Trophoblast cell (in vitro differentiated cells and primary cell): ENCODE measurements around the gene C1orf35.

Source experiments
- DNase-seq, 2 donors: peaks; one replicate each; pipeline ENCODE4 v3.0.0-alpha.2; 2016
- H2AFZ ChIP-seq: 2 replicates; pipeline ENCODE4 v1.6.1; 2013; ENCODE audit warnings: low read length, moderate library complexity, mild to moderate bottlenecking; ENCODE audit not compliant: insufficient read depth, poor library complexity
- H2AK5ac ChIP-seq: 2 replicates; pipeline ENCODE4 v1.6.1; 2013; ENCODE audit warnings: mild to moderate bottlenecking, low read length
- H2BK120ac ChIP-seq: 2 replicates; pipeline ENCODE4 v1.6.1; 2013; ENCODE audit warnings: low read length, mild to moderate bottlenecking, moderate library complexity; ENCODE audit not compliant: insufficient read depth, poor library complexity
- H2BK12ac ChIP-seq: 2 replicates; pipeline ENCODE4 v1.6.1; 2013; ENCODE audit warnings: mild to moderate bottlenecking, low read length, moderate library complexity
- H2BK5ac ChIP-seq: 2 replicates; pipeline ENCODE4 v1.6.1; 2013; ENCODE audit warnings: low read length, low read depth, moderate library complexity, mild to moderate bottlenecking; ENCODE audit not compliant: poor library complexity
- H3K14ac ChIP-seq: 2 replicates; pipeline ENCODE4 v1.6.1; 2013; ENCODE audit warnings: mild to moderate bottlenecking, low read length
- H3K18ac ChIP-seq: 2 replicates; pipeline ENCODE4 v1.6.1; 2013; ENCODE audit warnings: mild to moderate bottlenecking, low read length
- H3K23ac ChIP-seq: 2 replicates; pipeline ENCODE4 v1.6.1; 2013; ENCODE audit warnings: low read length
- H3K27ac ChIP-seq: 2 replicates; pipeline ENCODE4 v1.5.1; 2013; ENCODE audit warnings: low read depth, mild to moderate bottlenecking, inconsistent platforms, low read length, moderate library complexity
- H3K27me3 ChIP-seq: 2 replicates; pipeline ENCODE4 v1.6.1; 2013; ENCODE audit warnings: inconsistent platforms, mild to moderate bottlenecking, low read length, moderate library complexity; ENCODE audit not compliant: insufficient read depth
- H3K36me3 ChIP-seq, 2 experiments: 1 replicate in 1 of 2; 2 replicates in 1 of 2; pipeline ENCODE4 v1.6.1; 2013; ENCODE audit warnings: low read length in 2 of 2, mild to moderate bottlenecking in 2 of 2, moderate library complexity in 1 of 2; ENCODE audit not compliant: insufficient read depth in 2 of 2, control insufficient read depth in 1 of 2
- H3K4ac ChIP-seq: 2 replicates; pipeline ENCODE4 v1.6.1; 2013; ENCODE audit warnings: low read depth, mild to moderate bottlenecking, low read length, moderate library complexity
- H3K4me1 ChIP-seq, 2 experiments: 1 replicate in 1 of 2; 2 replicates in 1 of 2; pipeline ENCODE4 v1.6.1; 2013; ENCODE audit warnings: low read length in 2 of 2, mild to moderate bottlenecking in 2 of 2, moderate library complexity in 1 of 2; ENCODE audit not compliant: insufficient read depth in 2 of 2, control insufficient read depth in 1 of 2
- H3K4me2 ChIP-seq: 2 replicates; pipeline ENCODE4 v1.6.1; 2013; ENCODE audit warnings: inconsistent platforms, mild to moderate bottlenecking, low read length, moderate library complexity
- H3K4me3 ChIP-seq: 2 replicates; pipeline ENCODE4 v1.5.1; 2013; ENCODE audit warnings: mild to moderate bottlenecking, low read depth, low read length, inconsistent platforms
- H3K79me1 ChIP-seq: one replicate; pipeline ENCODE4 v1.6.1; 2013; ENCODE audit warnings: low read length
- H3K79me2 ChIP-seq: 2 replicates; pipeline ENCODE4 v1.6.1; 2013; ENCODE audit warnings: low read length, mild to moderate bottlenecking; ENCODE audit not compliant: control insufficient read depth, insufficient read depth, poor library complexity
- H3K9ac ChIP-seq: 2 replicates; pipeline ENCODE4 v1.6.1; 2013; ENCODE audit warnings: mild to moderate bottlenecking, low read length
- H3K9me3 ChIP-seq: 2 replicates; pipeline ENCODE4 v1.6.1; 2013; ENCODE audit warnings: low read depth, mild to moderate bottlenecking, control low read depth, inconsistent platforms, low read length; ENCODE audit not compliant: insufficient read depth
- H4K12ac ChIP-seq: 2 replicates; pipeline ENCODE4 v1.6.1; 2013; ENCODE audit warnings: low read depth, mild to moderate bottlenecking, low read length, moderate library complexity
- H4K8ac ChIP-seq: 2 replicates; pipeline ENCODE4 v1.6.1; 2013; ENCODE audit warnings: low read depth, mild to moderate bottlenecking, low read length, moderate library complexity
- H4K91ac ChIP-seq: one replicate; pipeline ENCODE4 v1.6.1; 2013; ENCODE audit warnings: low read depth, mild to moderate bottlenecking, low read length, moderate library complexity
- WGBS: extraction: QIAGEN DNeasy Blood & Tissue Kit; methylation state at CpG from one replicate; pipeline ENCODE4 v1.1.7; 2013; ENCODE audit warnings: missing lambda C conversion rate; ENCODE audit not compliant: insufficient read length, insufficient coverage; ENCODE audit errors: extremely low coverage; 5-methylcytosine and 5-hydroxymethylcytosine counted together

Gene C1orf35

GRCh38 chr1:228074954-228075730 lies 28.0 kb downstream of the C1orf35 start:
- H3K9me3 ChIP-seq, result peaks cover 4% of the 10 kb centered on the region
- no CpG with 5 or more reads among the region's 18 CpGs for WGBS
- no peak overlapping the region for H4K91ac ChIP-seq
- no peak overlapping the region for H3K18ac ChIP-seq
- no peak overlapping the region for H4K8ac ChIP-seq
- no peak overlapping the region for H4K12ac ChIP-seq
- no peak for DNase-seq
- H3K27me3 ChIP-seq, result peaks cover 3% of the 10 kb centered on the region
- H2BK5ac ChIP-seq, result no peak overlapping the region
- no peak overlapping the region for H3K4me3 ChIP-seq
- H3K9ac ChIP-seq, result no peak overlapping the region
- H3K79me2 ChIP-seq, result no peaks in the 10 kb centered on the region
- H2AK5ac ChIP-seq, result no peak overlapping the region
- no peaks in the 10 kb centered on the region for H3K4me1 ChIP-seq
- no peaks in the 10 kb centered on the region for H3K36me3 ChIP-seq
- no peak overlapping the region for H2AFZ ChIP-seq
- H2BK120ac ChIP-seq, result no peak overlapping the region
- H3K14ac ChIP-seq, result no peak overlapping the region
- no peak overlapping the region for H3K4me2 ChIP-seq
- no peak overlapping the region for H2BK12ac ChIP-seq
- H3K4ac ChIP-seq, result no peak overlapping the region
- H3K23ac ChIP-seq, result no peak overlapping the region
- no peak overlapping the region for H3K27ac ChIP-seq
- no peaks in the 10 kb centered on the region for H3K79me1 ChIP-seq

GRCh38 chr1:228073857-228074545 lies 29.1 kb downstream of the C1orf35 start:
- H3K23ac ChIP-seq, result no peak overlapping the region
- no peak overlapping the region for H4K91ac ChIP-seq
- no peak overlapping the region for H3K27ac ChIP-seq
- no peak overlapping the region for H2AK5ac ChIP-seq
- H2BK12ac ChIP-seq, result no peak overlapping the region
- H2BK5ac ChIP-seq, result no peak overlapping the region
- no peak overlapping the region for H4K12ac ChIP-seq
- H3K27me3 ChIP-seq, result peaks cover 2% of the 10 kb centered on the region
- H3K79me2 ChIP-seq, result no peaks in the 10 kb centered on the region
- H3K4me3 ChIP-seq, result no peak overlapping the region
- no peak overlapping the region for H3K4me2 ChIP-seq
- H4K8ac ChIP-seq, result no peak overlapping the region
- H3K9ac ChIP-seq, result no peak overlapping the region
- H3K4me1 ChIP-seq, result no peaks in the 10 kb centered on the region
- no peaks in the 10 kb centered on the region for H3K79me1 ChIP-seq
- DNase-seq, result no peak
- H3K14ac ChIP-seq, result no peak overlapping the region
- H3K36me3 ChIP-seq, result no peaks in the 10 kb centered on the region
- H3K9me3 ChIP-seq, result peaks cover 4% of the 10 kb centered on the region
- H3K18ac ChIP-seq, result no peak overlapping the region
- no peak overlapping the region for H2AFZ ChIP-seq
- H3K4ac ChIP-seq, result no peak overlapping the region
- WGBS, result no CpG with 5 or more reads among the region's 16 CpGs
- H2BK120ac ChIP-seq, result no peak overlapping the region

GRCh38 chr1:228073061-228073856 lies 29.9 kb downstream of the C1orf35 start:
- no peak overlapping the region for H4K91ac ChIP-seq
- no peak overlapping the region for H2BK12ac ChIP-seq
- no peak overlapping the region for H3K23ac ChIP-seq
- H3K79me2 ChIP-seq, result no peaks in the 10 kb centered on the region
- no peak overlapping the region for H2AK5ac ChIP-seq
- no peak overlapping the region for H4K8ac ChIP-seq
- H2AFZ ChIP-seq, result no peak overlapping the region
- DNase-seq, result no peak
- H3K79me1 ChIP-seq, result no peaks in the 10 kb centered on the region
- H3K27ac ChIP-seq, result no peak overlapping the region
- H4K12ac ChIP-seq, result no peak overlapping the region
- peaks cover 4% of the 10 kb centered on the region for H3K9me3 ChIP-seq
- H2BK120ac ChIP-seq, result no peak overlapping the region
- no peak overlapping the region for H3K4ac ChIP-seq
- no peak overlapping the region for H3K4me3 ChIP-seq
- no peak overlapping the region for H2BK5ac ChIP-seq
- no peak overlapping the region for H3K4me2 ChIP-seq
- H3K36me3 ChIP-seq, result no peaks in the 10 kb centered on the region
- H3K14ac ChIP-seq, result no peak overlapping the region
- no peak overlapping the region for H3K9ac ChIP-seq
- no peaks in the 10 kb centered on the region for H3K4me1 ChIP-seq
- no CpG with 5 or more reads among the region's 23 CpGs for WGBS
- H3K27me3 ChIP-seq, result no peaks in the 10 kb centered on the region
- H3K18ac ChIP-seq, result no peak overlapping the region

GRCh38 chr1:228072658-228073043 lies 30.5 kb downstream of the C1orf35 start:
- no CpG with 5 or more reads among the region's 5 CpGs for WGBS
- Histone ChIP-seq H3K27me3 (no peaks in the 10 kb centered on the region), H3K18ac (no peak overlapping the region), H2BK5ac (no peak overlapping the region), H3K14ac (no peak overlapping the region), H4K12ac (no peak overlapping the region), H3K4me2 (no peak overlapping the region), H3K9ac (no peak overlapping the region), H4K8ac (no peak overlapping the region), H4K91ac (no peak overlapping the region), H3K9me3 (peaks cover 4% of the 10 kb centered on the region), H3K27ac (no peak overlapping the region), H2AFZ (no peak overlapping the region), H2BK120ac (no peak overlapping the region), H2AK5ac (no peak overlapping the region), H3K36me3 (no peaks in the 10 kb centered on the region), H3K4me1 (no peaks in the 10 kb centered on the region), H3K4ac (no peak overlapping the region), H3K79me2 (no peaks in the 10 kb centered on the region), H2BK12ac (no peak overlapping the region), H3K4me3 (no peak overlapping the region), H3K23ac (no peak overlapping the region), H3K79me1 (no peaks in the 10 kb centered on the region)
- no peak for DNase-seq
